Liver (tissue), 9 donors: ENCODE results near the gene MED29. TPM values are rescaled to one million over a fixed set of nuclear protein-coding genes. Genes with fewer than 3 reads are reported as not detected.

ENCODE experiments used
- DNase-seq: peaks from one replicate; pipeline ENCODE4 v3.0.0-alpha.2; 2017; ENCODE audit warnings: low spot score
- H3K27ac ChIP-seq, 2 donors: one replicate each; pipeline ENCODE4 v1.7.0; 2013; ENCODE audit warnings: inconsistent platforms in 2 of 2, low read length in 2 of 2, control low read depth in 1 of 2, low read depth in 1 of 2, mild to moderate bottlenecking in 1 of 2
- H3K27me3 ChIP-seq, 4 donors: one replicate each; pipeline versions ENCODE4 v1.6.1 to v1.7.0; 2013; ENCODE audit warnings: low read length in 3 of 4, inconsistent platforms in 1 of 4, mild to moderate bottlenecking in 1 of 4, moderate library complexity in 1 of 4; ENCODE audit not compliant: control insufficient read depth in 4 of 4, insufficient read depth in 4 of 4
- H3K36me3 ChIP-seq, 4 donors: one replicate each; pipeline versions ENCODE4 v1.6.1 to v1.7.0; 2013; ENCODE audit warnings: low read length in 3 of 4, mild to moderate bottlenecking in 3 of 4, low read depth in 1 of 4, moderate library complexity in 1 of 4; ENCODE audit not compliant: control insufficient read depth in 4 of 4, insufficient read depth in 3 of 4
- H3K4me1 ChIP-seq, 4 donors: one replicate each; pipeline versions ENCODE4 v1.6.1 to v1.7.0; 2013; ENCODE audit warnings: low read length in 3 of 4, mild to moderate bottlenecking in 3 of 4, moderate library complexity in 1 of 4; ENCODE audit not compliant: control insufficient read depth in 4 of 4, insufficient read depth in 4 of 4
- H3K4me3 ChIP-seq, 3 donors: one replicate each; pipeline versions ENCODE4 v1.6.1 to v1.7.0; 2013; ENCODE audit warnings: low read length in 3 of 3, control low read depth in 1 of 3, low read depth in 1 of 3, mild to moderate bottlenecking in 1 of 3
- H3K9ac ChIP-seq, 2 donors: one replicate each; pipeline ENCODE4 v1.7.0; 2013; ENCODE audit warnings: low read length in 2 of 2, mild to moderate bottlenecking in 2 of 2, moderate library complexity in 2 of 2, control low read depth in 1 of 2, low read depth in 1 of 2
- H3K9me3 ChIP-seq, 4 donors: one replicate each; pipeline versions ENCODE4 v1.6.1 to v1.7.0; 2013; ENCODE audit warnings: low read length in 3 of 4; ENCODE audit not compliant: control insufficient read depth in 4 of 4
- EGR1 ChIP-seq, 2 donors: IDR thresholded peaks; 2 replicates each; pipeline ENCODE4 v1.6.1; 2016 to 2018; ENCODE audit warnings: antibody characterized with exemption in 2 of 2, low read depth in 2 of 2
- FOXA1 ChIP-seq: IDR thresholded peaks from 2 replicates; pipeline ENCODE4 v1.6.1; 2016; ENCODE audit warnings: antibody characterized with exemption
- GABPA ChIP-seq, 2 donors: IDR thresholded peaks in 1 of 2; conservative IDR thresholded peaks in 1 of 2; 2 replicates each; pipeline ENCODE4 v1.6.1; 2016; ENCODE audit warnings: antibody characterized with exemption in 2 of 2, mild to moderate bottlenecking in 1 of 2, moderate library complexity in 1 of 2
- HNF4G ChIP-seq: IDR thresholded peaks from 2 replicates; pipeline ENCODE4 v1.6.1; 2016; ENCODE audit warnings: antibody characterized with exemption
- JUND ChIP-seq, 2 donors: IDR thresholded peaks; 2 replicates each; pipeline ENCODE4 v1.6.1; 2016; ENCODE audit warnings: antibody characterized with exemption in 2 of 2
- NR2F2 ChIP-seq: IDR thresholded peaks from 2 replicates; pipeline ENCODE4 v1.6.1; 2016; ENCODE audit warnings: antibody characterized with exemption
- RAD21 ChIP-seq, 2 donors: IDR thresholded peaks; 2 replicates each; pipeline ENCODE4 v1.6.1; 2016; ENCODE audit warnings: antibody characterized with exemption in 2 of 2, mild to moderate bottlenecking in 2 of 2
- RXRA ChIP-seq, 2 donors: IDR thresholded peaks; 2 replicates each; pipeline ENCODE4 v1.6.1; 2017 to 2018; ENCODE audit warnings: antibody characterized with exemption in 2 of 2, mild to moderate bottlenecking in 1 of 2
- SP1 ChIP-seq: IDR thresholded peaks from 2 replicates; pipeline ENCODE4 v1.6.1; 2018; ENCODE audit warnings: antibody characterized with exemption, mild to moderate bottlenecking
- TAF1 ChIP-seq: conservative IDR thresholded peaks from 2 replicates; pipeline ENCODE4 v1.6.1; 2016; ENCODE audit warnings: antibody characterized with exemption, mild to moderate bottlenecking
- WGBS: extraction: QIAGEN DNeasy Blood & Tissue Kit; methylation state at CpG from one replicate; pipeline ENCODE4 v1.1.7; 2013; 5-methylcytosine and 5-hydroxymethylcytosine counted together
- polyA plus RNA-seq, 2 donors: library from polyadenylated mRNA; stranded (reverse) in 1 of 2; unstranded in 1 of 2; fragments of 200-250 nt in 1 of 2; fragments of >200 nt in 1 of 2; fragmentation: Nextera tagmentation in 1 of 2; extraction: Ambion mirVana in 1 of 2; gene quantifications; one replicate each; pipeline versions ENCODE4 v1.2.1 to v1.2.3, GENCODE V29; 2013 to 2015
- total RNA-seq, 2 donors: library from RNA; depleted of rRNA; stranded (reverse); fragments of >200 nt; gene quantifications; one replicate each; pipeline ENCODE4 v1.2.3, GENCODE V29; 2014
- TF ChIP-seq, protein P1 (sequence below): IDR thresholded peaks from 2 replicates; pipeline ENCODE4 v1.6.1; 2016; ENCODE audit warnings: antibody characterized with exemption
- TF ChIP-seq, protein P2 (sequence below): IDR thresholded peaks from 2 replicates; pipeline ENCODE4 v1.6.1; 2016; ENCODE audit warnings: antibody characterized with exemption
- TF ChIP-seq, protein P3 (sequence below): IDR thresholded peaks from 2 replicates; pipeline ENCODE4 v1.6.1; 2016; ENCODE audit warnings: antibody characterized with exemption
- TF ChIP-seq, protein P4 (sequence below): fragments of 150-350 bp; IDR thresholded peaks from 2 replicates; pipeline ENCODE4 v1.5.1; 2017; ENCODE audit warnings: improper control_type of control experiment, low read depth, low read length; ENCODE audit not compliant: missing input control
- TF ChIP-seq, protein P5 (sequence below): IDR thresholded peaks from 2 replicates; pipeline ENCODE4 v1.6.1; 2016; ENCODE audit warnings: antibody characterized with exemption, mild to moderate bottlenecking
- donor health status: healthy.
- donor health status: healthy.
- donor health status: healthy.
- donor health status: healthy.
- donor health status: healthy.

Gene MED29
- total and polyA plus RNA-seq, 4 donors = 11.0 to 24.2 (median 17.4) TPM

DNA sequence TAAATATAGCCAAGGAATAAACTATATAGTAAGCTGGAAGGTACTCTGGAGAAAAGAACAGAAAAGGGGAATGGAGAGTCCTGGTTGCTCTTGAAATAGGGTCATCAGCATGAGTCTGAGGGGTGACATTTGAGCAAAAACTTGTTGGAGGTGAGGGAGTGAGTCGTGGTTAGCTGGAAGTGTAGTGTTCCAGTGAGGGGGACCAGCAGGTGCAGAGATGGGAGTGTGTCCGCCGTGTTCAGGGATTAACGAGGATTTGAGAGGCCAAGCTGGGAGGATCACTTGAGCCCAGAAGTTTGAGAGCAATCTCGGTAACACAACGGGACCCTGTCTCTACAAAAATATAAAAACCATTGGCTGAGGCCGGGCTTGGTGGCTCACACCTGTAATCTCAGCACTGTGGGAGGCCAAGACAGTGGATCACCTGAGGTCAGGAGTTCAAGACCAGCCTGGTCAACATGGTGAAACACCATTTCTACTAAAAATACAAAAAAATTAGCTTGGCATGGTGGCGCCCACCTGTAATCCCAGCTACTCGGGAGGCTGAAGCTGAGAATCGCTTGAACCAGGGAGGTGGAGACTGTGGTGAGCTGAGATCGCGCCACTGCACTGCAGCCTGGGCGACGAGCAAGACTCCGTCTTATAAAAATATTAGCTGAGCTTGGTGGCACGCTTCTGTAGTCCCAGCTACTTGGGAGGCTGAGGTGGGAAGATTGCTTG is 55.3 kb downstream of the MED29 start:
- no peak for DNase-seq
- Histone ChIP-seq H3K4me3 (peak overlapping the region; percentile 72 to 99 (median 87)), H3K9ac (peak overlapping the region; percentile 89 to 99), H3K27ac (peak overlapping the region in 1 of 2 donors; percentile 75), H3K4me1 (peaks cover 13 to 38% (median 26%) of the 10 kb centered on the region in 4 donors), H3K27me3 (no peaks in the 10 kb centered on the region), H3K36me3 (peaks cover 0 to 5% (median under 1%) of the 10 kb centered on the region in 4 donors), H3K9me3 (no peaks in the 10 kb centered on the region)
- TF ChIP-seq NR2F2 (no peak), FOXA1 (no peak), TAF1 (no peak), HNF4G (no peak), JUND (IDR thresholded peaks at IDR 0.05) (no peak)
- TF ChIP-seq, protein P1, sequence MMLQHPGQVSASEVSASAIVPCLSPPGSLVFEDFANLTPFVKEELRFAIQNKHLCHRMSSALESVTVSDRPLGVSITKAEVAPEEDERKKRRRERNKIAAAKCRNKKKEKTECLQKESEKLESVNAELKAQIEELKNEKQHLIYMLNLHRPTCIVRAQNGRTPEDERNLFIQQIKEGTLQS = no peak
- 88% methylated on average over 16 of the region's 16 CpGs for WGBS

DNA sequence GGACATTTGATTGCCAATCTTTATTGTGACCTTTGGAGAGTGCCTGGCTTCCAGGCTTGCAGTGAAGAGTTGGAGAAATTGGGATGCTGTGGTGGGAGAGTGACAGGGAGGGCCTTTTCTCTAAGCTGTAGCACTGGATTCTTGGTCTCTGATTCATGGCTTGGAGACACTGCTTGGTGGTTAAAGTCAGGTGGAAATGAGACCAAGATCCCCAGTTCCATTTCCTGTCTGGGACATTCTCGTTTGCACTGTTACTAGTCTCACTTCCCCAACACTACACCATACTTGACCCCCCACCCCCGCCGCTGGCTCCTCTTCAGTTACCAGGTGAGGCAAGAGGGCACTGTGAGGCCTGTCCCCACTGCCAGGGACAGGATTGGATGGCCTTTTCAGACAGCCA is 57.1 kb downstream of the MED29 start:
- Histone ChIP-seq H3K27me3 (no peaks in the 10 kb centered on the region), H3K9me3 (no peaks in the 10 kb centered on the region), H3K4me3 (no peak overlapping the region), H3K4me1 (peaks cover 13 to 38% (median 27%) of the 10 kb centered on the region in 4 donors), H3K27ac (no peak overlapping the region), H3K9ac (no peak overlapping the region), H3K36me3 (peaks cover 0 to 13% (median 4%) of the 10 kb centered on the region in 4 donors)
- DNase-seq = no peak
- no peak for TF ChIP-seq RAD21 (IDR thresholded peaks at IDR 0.05)
- TF ChIP-seq, protein P2, sequence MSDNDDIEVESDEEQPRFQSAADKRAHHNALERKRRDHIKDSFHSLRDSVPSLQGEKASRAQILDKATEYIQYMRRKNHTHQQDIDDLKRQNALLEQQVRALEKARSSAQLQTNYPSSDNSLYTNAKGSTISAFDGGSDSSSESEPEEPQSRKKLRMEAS = no peak
- TF ChIP-seq, protein P3, sequence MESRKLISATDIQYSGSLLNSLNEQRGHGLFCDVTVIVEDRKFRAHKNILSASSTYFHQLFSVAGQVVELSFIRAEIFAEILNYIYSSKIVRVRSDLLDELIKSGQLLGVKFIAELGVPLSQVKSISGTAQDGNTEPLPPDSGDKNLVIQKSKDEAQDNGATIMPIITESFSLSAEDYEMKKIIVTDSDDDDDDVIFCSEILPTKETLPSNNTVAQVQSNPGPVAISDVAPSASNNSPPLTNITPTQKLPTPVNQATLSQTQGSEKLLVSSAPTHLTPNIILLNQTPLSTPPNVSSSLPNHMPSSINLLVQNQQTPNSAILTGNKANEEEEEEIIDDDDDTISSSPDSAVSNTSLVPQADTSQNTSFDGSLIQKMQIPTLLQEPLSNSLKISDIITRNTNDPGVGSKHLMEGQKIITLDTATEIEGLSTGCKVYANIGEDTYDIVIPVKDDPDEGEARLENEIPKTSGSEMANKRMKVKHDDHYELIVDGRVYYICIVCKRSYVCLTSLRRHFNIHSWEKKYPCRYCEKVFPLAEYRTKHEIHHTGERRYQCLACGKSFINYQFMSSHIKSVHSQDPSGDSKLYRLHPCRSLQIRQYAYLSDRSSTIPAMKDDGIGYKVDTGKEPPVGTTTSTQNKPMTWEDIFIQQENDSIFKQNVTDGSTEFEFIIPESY = no peak
- no peak for TF ChIP-seq SP1
- no peak for TF ChIP-seq RXRA (IDR thresholded peaks at IDR 0.05)
- TF ChIP-seq, protein P4, sequence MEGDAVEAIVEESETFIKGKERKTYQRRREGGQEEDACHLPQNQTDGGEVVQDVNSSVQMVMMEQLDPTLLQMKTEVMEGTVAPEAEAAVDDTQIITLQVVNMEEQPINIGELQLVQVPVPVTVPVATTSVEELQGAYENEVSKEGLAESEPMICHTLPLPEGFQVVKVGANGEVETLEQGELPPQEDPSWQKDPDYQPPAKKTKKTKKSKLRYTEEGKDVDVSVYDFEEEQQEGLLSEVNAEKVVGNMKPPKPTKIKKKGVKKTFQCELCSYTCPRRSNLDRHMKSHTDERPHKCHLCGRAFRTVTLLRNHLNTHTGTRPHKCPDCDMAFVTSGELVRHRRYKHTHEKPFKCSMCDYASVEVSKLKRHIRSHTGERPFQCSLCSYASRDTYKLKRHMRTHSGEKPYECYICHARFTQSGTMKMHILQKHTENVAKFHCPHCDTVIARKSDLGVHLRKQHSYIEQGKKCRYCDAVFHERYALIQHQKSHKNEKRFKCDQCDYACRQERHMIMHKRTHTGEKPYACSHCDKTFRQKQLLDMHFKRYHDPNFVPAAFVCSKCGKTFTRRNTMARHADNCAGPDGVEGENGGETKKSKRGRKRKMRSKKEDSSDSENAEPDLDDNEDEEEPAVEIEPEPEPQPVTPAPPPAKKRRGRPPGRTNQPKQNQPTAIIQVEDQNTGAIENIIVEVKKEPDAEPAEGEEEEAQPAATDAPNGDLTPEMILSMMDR = no peak
- no peak for TF ChIP-seq EGR1 (IDR thresholded peaks at IDR 0.05; ENCODE audit: low read depth in 2 of 2)
- TF ChIP-seq, protein P5, sequence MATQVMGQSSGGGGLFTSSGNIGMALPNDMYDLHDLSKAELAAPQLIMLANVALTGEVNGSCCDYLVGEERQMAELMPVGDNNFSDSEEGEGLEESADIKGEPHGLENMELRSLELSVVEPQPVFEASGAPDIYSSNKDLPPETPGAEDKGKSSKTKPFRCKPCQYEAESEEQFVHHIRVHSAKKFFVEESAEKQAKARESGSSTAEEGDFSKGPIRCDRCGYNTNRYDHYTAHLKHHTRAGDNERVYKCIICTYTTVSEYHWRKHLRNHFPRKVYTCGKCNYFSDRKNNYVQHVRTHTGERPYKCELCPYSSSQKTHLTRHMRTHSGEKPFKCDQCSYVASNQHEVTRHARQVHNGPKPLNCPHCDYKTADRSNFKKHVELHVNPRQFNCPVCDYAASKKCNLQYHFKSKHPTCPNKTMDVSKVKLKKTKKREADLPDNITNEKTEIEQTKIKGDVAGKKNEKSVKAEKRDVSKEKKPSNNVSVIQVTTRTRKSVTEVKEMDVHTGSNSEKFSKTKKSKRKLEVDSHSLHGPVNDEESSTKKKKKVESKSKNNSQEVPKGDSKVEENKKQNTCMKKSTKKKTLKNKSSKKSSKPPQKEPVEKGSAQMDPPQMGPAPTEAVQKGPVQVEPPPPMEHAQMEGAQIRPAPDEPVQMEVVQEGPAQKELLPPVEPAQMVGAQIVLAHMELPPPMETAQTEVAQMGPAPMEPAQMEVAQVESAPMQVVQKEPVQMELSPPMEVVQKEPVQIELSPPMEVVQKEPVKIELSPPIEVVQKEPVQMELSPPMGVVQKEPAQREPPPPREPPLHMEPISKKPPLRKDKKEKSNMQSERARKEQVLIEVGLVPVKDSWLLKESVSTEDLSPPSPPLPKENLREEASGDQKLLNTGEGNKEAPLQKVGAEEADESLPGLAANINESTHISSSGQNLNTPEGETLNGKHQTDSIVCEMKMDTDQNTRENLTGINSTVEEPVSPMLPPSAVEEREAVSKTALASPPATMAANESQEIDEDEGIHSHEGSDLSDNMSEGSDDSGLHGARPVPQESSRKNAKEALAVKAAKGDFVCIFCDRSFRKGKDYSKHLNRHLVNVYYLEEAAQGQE = no peak
- no peak for TF ChIP-seq JUND (IDR thresholded peaks at IDR 0.05)
- TF ChIP-seq FOXA1 = no peak
- TF ChIP-seq GABPA (IDR thresholded peaks at IDR 0.05 in 1 of 2, conservative IDR thresholded peaks at IDR 0.05 in 1 of 2) = no peak
- no peak for TF ChIP-seq HNF4G
- 75% methylated on average over 3 of the region's 3 CpGs for WGBS
